ENCODE results near the gene PGC. TPM values are rescaled to one million over a fixed set of nuclear protein-coding genes. Genes with fewer than 3 reads are reported as not detected.
A peak's percentile ranks its signal among the peaks of the same experiment; 100 is the strongest.

Gene PGC
- polyA plus RNA-seq, 3 donors = 7.5 to 1,282 (median 263) TPM

GRCh38 chr6:41722969-41723529 lies 24.1 kb downstream of the PGC start:
- H3K27ac ChIP-seq (ENCODE audit: low read depth, low read length) = no peak overlapping the region
- 39 to 76% (median 50%) methylated on average over 8 of the region's 8 CpGs for WGBS, 3 donors

- WGBS, 3 donors = 96 to 100% (median 98%) methylated on average over 3 of the region's 3 CpGs
- H3K27ac ChIP-seq (ENCODE audit: low read depth, low read length) = no peak overlapping the region
Observed at GRCh38 chr6:41721414-41721813, 25.8 kb downstream of the PGC start.

GRCh38 chr6:41720783-41721182 lies 26.4 kb downstream of the PGC start:
- WGBS, 3 donors = 88 to 100% (median 91%) methylated on average over 2 of the region's 2 CpGs
- H3K27ac ChIP-seq (ENCODE audit: low read depth, low read length) = no peak overlapping the region

- no peak overlapping the region for H3K27ac ChIP-seq (ENCODE audit: low read depth, low read length)
- WGBS, 3 donors = 87 to 96% (median 93%) methylated on average over 3 of the region's 3 CpGs
Observed at GRCh38 chr6:41720262-41720620, 27.0 kb downstream of the PGC start.

GRCh38 chr6:41719436-41720261 lies 27.5 kb downstream of the PGC start:
- no peak overlapping the region for H3K27ac ChIP-seq (ENCODE audit: low read depth, low read length)
- 78 to 96% (median 87%) methylated on average over 7 of the region's 7 CpGs for WGBS, 3 donors

- WGBS, 3 donors = 74 to 84% (median 78%) methylated on average over 5 of the region's 5 CpGs
- no peak overlapping the region for H3K27ac ChIP-seq (ENCODE audit: low read depth, low read length)
Observed at GRCh38 chr6:41718828-41719227, 28.4 kb downstream of the PGC start.

GRCh38 chr6:41717392-41717736 lies 29.8 kb downstream of the PGC start:
- H3K27ac ChIP-seq (ENCODE audit: low read depth, low read length) = no peak overlapping the region
- WGBS, 3 donors = 72 to 81% (median 74%) methylated on average over 1 of the region's 1 CpG

GRCh38 chr6:41716516-41717391 lies 30.4 kb downstream of the PGC start:
- H3K27ac ChIP-seq (ENCODE audit: low read depth, low read length) = no peak overlapping the region
- 75 to 90% (median 90%) methylated on average over 11 of the region's 11 CpGs for WGBS, 3 donors

GRCh38 chr6:41715795-41716515 lies 31.2 kb downstream of the PGC start:
- 80 to 83% (median 82%) methylated on average over 5 of the region's 5 CpGs for WGBS, 3 donors
- no peak overlapping the region for H3K27ac ChIP-seq (ENCODE audit: low read depth, low read length)

- H3K27ac ChIP-seq (ENCODE audit: low read depth, low read length) = no peak overlapping the region
- 89 to 94% (median 89%) methylated on average over 14 of the region's 14 CpGs for WGBS, 3 donors
Observed at GRCh38 chr6:41714556-41715273, 32.5 kb downstream of the PGC start.

- 59 to 83% (median 79%) methylated on average over 14 of the region's 14 CpGs for WGBS, 3 donors
- no peak overlapping the region for H3K27ac ChIP-seq (ENCODE audit: low read depth, low read length)
Observed at GRCh38 chr6:41713650-41714291, 33.4 kb downstream of the PGC start.

- 52 to 60% (median 57%) methylated on average over 9 of the region's 9 CpGs for WGBS, 3 donors
- H3K27ac ChIP-seq (ENCODE audit: low read depth, low read length) = no peak overlapping the region
Observed at GRCh38 chr6:41713159-41713649, 34.0 kb downstream of the PGC start.

- peak overlapping the region; percentile 2 for H3K27ac ChIP-seq (ENCODE audit: low read depth, low read length)
- WGBS, 3 donors = 38 to 69% (median 49%) methylated on average over 9 to 10 of the region's 10 CpGs
Observed at GRCh38 chr6:41712651-41713103, 34.5 kb downstream of the PGC start.

- 91 to 94% (median 91%) methylated on average over 9 of the region's 9 CpGs for WGBS, 3 donors
- H3K27ac ChIP-seq (ENCODE audit: low read depth, low read length) = no peak overlapping the region
Observed at GRCh38 chr6:41711323-41712038, 35.7 kb downstream of the PGC start.

- no peak overlapping the region for H3K27ac ChIP-seq (ENCODE audit: low read depth, low read length)
- WGBS, 3 donors = 91 to 95% (median 93%) methylated on average over 2 of the region's 2 CpGs
Observed at GRCh38 chr6:41709375-41709774, 37.8 kb downstream of the PGC start.

- no peak overlapping the region for H3K27ac ChIP-seq (ENCODE audit: low read depth, low read length)
- 92 to 97% (median 95%) methylated on average over 3 of the region's 3 CpGs for WGBS, 3 donors
Observed at GRCh38 chr6:41708856-41709255, 38.3 kb downstream of the PGC start.

Data from adipose tissue (tissue), 3 donors.